GM19328 (cell line): Measurements from ENCODE around the gene TMEM150A.
"Not testable (repeated sequence)": the region's sequence is repeated elsewhere in the genome, so short reads cannot be mapped to it uniquely, and the experiment has no call there.

Experiments
- ATAC-seq: cut with Tn5 transposase; IDR thresholded peaks from one replicate; pipeline ENCODE4 v1.9.1; 2021; ENCODE audit warnings: mild to moderate bottlenecking, moderate library complexity; ENCODE audit not compliant: unreplicated experiment

TMEM150A gene

GRCh38 chr2:85595301-85596025 is 7.0 kb downstream of the TMEM150A start, which contains the start of gene RNF181:
RNF181 (plus strand) TSS chr2:85595745; CDS start chr2:85595764, 19 bp downstream.
- peak; percentile 99 for ATAC-seq

GRCh38 chr2:85594715-85595300 is 7.7 kb downstream of the TMEM150A start:
- no peak for ATAC-seq

- ATAC-seq = no peak
Measured at GRCh38 chr2:85593023-85593422, 9.5 kb downstream of the TMEM150A start.

GRCh38 chr2:85592299-85592698 is 10.2 kb downstream of the TMEM150A start:
- ATAC-seq = not testable (repeated sequence)

GRCh38 chr2:85591563-85591962 is 10.9 kb downstream of the TMEM150A start:
- ATAC-seq = no peak

- ATAC-seq = no peak
Measured at GRCh38 chr2:85590950-85591349, 11.5 kb downstream of the TMEM150A start.

- ATAC-seq = no peak
Measured at GRCh38 chr2:85589982-85590791, 12.3 kb downstream of the TMEM150A start.

DNA sequence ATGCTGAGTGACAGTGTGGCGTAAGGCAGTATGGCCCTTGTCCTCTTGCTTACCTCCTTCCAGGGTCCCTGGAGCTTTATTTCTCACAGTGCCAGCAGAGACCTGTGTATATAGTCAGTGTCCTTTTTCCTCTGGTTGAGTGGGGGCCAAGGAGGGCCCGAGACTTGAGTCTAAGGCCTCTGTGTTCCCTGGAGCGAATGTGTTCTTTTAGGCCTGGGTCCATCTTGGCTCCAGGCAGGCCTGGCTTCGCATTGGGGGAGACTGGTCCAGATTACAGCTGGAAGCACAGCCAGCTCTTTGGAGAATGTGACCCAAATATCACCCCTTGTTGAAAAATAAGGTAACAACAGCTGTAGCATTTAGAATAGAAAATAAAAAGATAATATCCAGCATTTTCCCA is 13.3 kb downstream of the TMEM150A start:
- no peak for ATAC-seq

- ATAC-seq = no peak
Measured at GRCh38 chr2:85588645-85589044, 13.9 kb downstream of the TMEM150A start.

DNA sequence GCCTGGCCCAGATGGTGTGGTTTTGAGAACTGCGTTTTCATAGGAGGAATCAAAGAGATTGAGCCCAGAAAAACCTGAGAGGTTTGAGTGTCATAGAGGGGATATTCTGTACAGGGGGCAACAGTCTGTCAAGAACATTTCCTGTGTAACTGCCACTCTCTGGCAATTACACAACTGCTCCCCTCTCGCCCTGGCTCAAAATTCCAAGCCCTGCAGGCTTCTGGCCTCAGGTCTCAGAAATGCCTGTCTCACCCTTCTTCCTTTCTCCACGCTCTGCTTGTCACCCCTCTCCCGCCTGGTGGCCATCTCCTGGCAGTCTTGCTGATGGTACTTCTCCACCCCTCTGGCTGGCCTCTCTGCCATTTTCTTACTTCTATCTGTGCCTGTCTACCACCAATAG is 14.3 kb downstream of the TMEM150A start:
- no peak for ATAC-seq

DNA sequence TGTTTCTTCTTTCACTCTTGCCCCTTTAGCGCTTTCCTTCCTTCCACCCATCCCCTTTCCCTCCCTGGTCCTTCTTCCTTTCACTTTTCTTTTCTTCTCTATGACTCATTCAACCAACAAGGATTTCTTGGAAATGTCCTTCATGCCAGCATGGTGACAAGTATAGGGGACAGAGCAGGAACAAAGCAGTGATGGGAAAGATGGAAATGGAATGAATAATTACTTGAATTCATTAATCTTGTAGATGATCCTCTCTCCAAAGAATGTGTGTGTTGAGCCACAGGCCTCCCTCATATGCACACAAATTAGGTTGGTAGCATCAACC is 16.8 kb downstream of the TMEM150A start:
- no peak for ATAC-seq

GRCh38 chr2:85584857-85585780 is 17.4 kb downstream of the TMEM150A start:
- no peak for ATAC-seq

DNA sequence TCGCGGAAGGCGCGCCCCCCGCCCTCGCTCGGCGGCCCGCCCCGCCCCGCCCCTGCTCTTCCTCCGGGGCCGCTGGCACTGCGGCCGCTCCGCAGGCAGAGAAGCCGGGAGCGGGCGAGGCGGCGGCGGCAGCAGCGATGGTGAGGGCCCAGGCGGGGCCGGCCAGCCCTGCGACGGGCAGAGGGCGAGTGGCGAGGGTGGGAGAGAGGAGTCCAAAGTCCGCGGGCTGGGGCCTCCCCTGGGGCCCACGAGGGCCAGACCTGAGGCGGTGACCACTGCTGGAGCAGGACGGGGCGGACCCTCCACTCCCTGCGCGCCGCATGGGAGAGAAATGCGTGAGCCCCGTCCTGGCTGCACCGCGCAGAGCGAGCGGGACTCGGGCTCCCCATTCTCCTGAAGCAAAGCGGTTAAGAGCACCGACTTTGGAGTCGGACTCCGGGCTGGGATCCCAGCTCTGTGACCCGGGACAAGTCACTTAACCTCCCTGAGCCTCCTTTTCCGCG is 18.1 kb downstream of the TMEM150A start, which contains the start of gene VAMP5:
TSS of gene VAMP5 (plus strand) at position 78 of the 503 bp plus-strand sequence. CDS start at position 138, 60 bp downstream.
- no peak for ATAC-seq

GRCh38 chr2:85583667-85584353 is 18.7 kb downstream of the TMEM150A start:
- ATAC-seq = no peak

DNA sequence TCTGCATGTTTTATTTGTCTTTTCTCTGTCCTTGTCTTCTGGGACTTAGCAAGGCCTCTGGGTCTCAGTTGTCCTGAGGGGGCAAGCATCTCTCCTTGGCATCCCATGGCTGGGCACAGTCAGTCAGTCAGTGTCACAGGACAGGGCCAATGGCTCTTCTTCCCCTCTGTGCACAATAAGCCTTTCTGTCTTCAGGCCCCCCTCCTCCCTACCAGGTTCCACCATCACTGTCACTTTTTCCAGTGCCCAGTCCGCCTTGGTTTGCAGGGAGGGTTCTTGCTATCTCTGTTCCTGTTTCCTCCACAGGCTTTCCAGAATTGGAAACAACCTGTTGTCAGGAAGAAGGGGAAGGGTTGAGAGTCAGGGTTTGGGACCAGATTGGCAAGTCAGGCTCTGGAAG is 20.0 kb downstream of the TMEM150A start:
- ATAC-seq = no peak

DNA sequence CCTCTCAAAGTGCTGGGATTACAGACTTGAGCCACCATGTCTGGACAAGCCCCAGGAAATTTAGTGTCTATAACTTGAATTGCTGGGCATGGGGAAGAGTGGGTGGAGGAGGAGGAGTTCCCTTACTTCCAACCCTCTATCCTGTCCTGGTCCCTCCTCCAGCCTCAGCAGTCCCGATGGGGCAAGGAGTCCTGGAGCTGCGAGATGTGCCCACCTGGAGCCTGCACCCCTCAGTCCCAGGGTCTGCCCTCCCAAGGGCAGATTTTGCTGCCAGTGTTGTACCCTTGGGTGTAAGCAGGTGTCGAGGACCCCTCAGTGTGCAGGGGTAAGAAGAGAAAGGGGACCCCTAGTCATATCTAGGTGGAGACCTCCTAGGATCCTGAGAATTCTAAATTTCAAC is 22.3 kb downstream of the TMEM150A start:
- no peak for ATAC-seq

GRCh38 chr2:85579266-85579935 is 23.1 kb downstream of the TMEM150A start:
- ATAC-seq = no peak

- peak; percentile 32 for ATAC-seq
Measured at GRCh38 chr2:85578243-85579180, 24.0 kb downstream of the TMEM150A start.
